HG02642 (cell line): ENCODE results near the gene ADRM1.

Experiments
- ATAC-seq: cut with Tn5 transposase; IDR thresholded peaks from one replicate; pipeline ENCODE4 v1.9.1; 2021; ENCODE audit warnings: mild to moderate bottlenecking; ENCODE audit not compliant: unreplicated experiment, poor library complexity

ADRM1 gene

GRCh38 chr20:62277253-62277652, 25.5 kb upstream of the ADRM1 start:
- no peak for ATAC-seq

GRCh38 chr20:62280303-62280702, 22.5 kb upstream of the ADRM1 start:
- no peak for ATAC-seq

- no peak for ATAC-seq
Observed at GRCh38 chr20:62281161-62281933, 21.4 kb upstream of the ADRM1 start.

GRCh38 chr20:62282103-62282502, 20.7 kb upstream of the ADRM1 start:
- no peak for ATAC-seq

GRCh38 chr20:62282877-62283503, 19.8 kb upstream of the ADRM1 start:
- no peak for ATAC-seq

- no peak for ATAC-seq
Observed at GRCh38 chr20:62284448-62284847, 18.3 kb upstream of the ADRM1 start.

- ATAC-seq: no peak
Observed at GRCh38 chr20:62285151-62285550, 17.6 kb upstream of the ADRM1 start.

GRCh38 chr20:62285722-62286121, 17.1 kb upstream of the ADRM1 start:
- ATAC-seq: no peak

GRCh38 chr20:62286493-62287064, 16.2 kb upstream of the ADRM1 start:
- ATAC-seq: no peak

GRCh38 chr20:62287129-62287528, 15.7 kb upstream of the ADRM1 start:
- ATAC-seq: no peak

GRCh38 chr20:62287759-62288534, 14.8 kb upstream of the ADRM1 start:
- no peak for ATAC-seq

GRCh38 chr20:62288535-62289105, 14.2 kb upstream of the ADRM1 start:
- no peak for ATAC-seq

- no peak for ATAC-seq
Observed at GRCh38 chr20:62289131-62289530, 13.7 kb upstream of the ADRM1 start.

GRCh38 chr20:62289898-62290297, 12.9 kb upstream of the ADRM1 start:
- ATAC-seq: no peak

GRCh38 chr20:62291251-62292066, 11.3 kb upstream of the ADRM1 start:
- no peak for ATAC-seq

- no peak for ATAC-seq
Observed at GRCh38 chr20:62292108-62292507, 10.7 kb upstream of the ADRM1 start.

GRCh38 chr20:62293111-62293784, 9.5 kb upstream of the ADRM1 start:
- no peak for ATAC-seq

- no peak for ATAC-seq
Observed at GRCh38 chr20:62293946-62294345, 8.9 kb upstream of the ADRM1 start.

- ATAC-seq: no peak
Observed at GRCh38 chr20:62294516-62294915, 8.3 kb upstream of the ADRM1 start.
